Cardiac fibroblast (primary cell): Measurements from ENCODE around the gene FHOD3.
A peak's percentile ranks its signal among the peaks of the same experiment; 100 is the strongest.

Experiments used
- DNase-seq, 2 donors: peaks; one replicate each; pipeline versions ENCODE4 v3.0.0 to v3.0.0-alpha.2; 2010; ENCODE audit warnings: low read depth in 2 of 2
- H3K4me3 ChIP-seq, 2 donors: replicated peaks in 1 of 2; 1 replicate in 1 of 2; 2 replicates in 1 of 2; pipeline ENCODE4 v1.5.1; 2011; ENCODE audit warnings: low read depth in 2 of 2, low read length in 2 of 2, mild to moderate bottlenecking in 2 of 2, moderate library complexity in 1 of 2
- CTCF ChIP-seq: IDR thresholded peaks from one replicate; pipeline ENCODE4 v1.5.1; 2011; ENCODE audit warnings: low read depth, mild to moderate bottlenecking, low read length, inconsistent platforms

The FHOD3 gene

GRCh38 chr18:36301884-36302283 is 4.4 kb downstream of the FHOD3 start:
- no peak for TF ChIP-seq CTCF
- H3K4me3 ChIP-seq: no peak overlapping the region
- DNase-seq: no peak

GRCh38 chr18:36302676-36303075 is 5.2 kb downstream of the FHOD3 start:
- no peak for TF ChIP-seq CTCF
- peak in 1 of 2 donors; percentile 61 for DNase-seq
- no peak overlapping the region for H3K4me3 ChIP-seq

- no peak for DNase-seq
- H3K4me3 ChIP-seq: no peak overlapping the region
- TF ChIP-seq CTCF: no peak
Measured at GRCh38 chr18:36303211-36303844, 5.8 kb downstream of the FHOD3 start.

- DNase-seq: no peak
- TF ChIP-seq CTCF: no peak
- no peak overlapping the region for H3K4me3 ChIP-seq
Measured at GRCh38 chr18:36304723-36305122, 7.2 kb downstream of the FHOD3 start.

- no peak for DNase-seq
- H3K4me3 ChIP-seq: no peak overlapping the region
- no peak for TF ChIP-seq CTCF
Measured at GRCh38 chr18:36305375-36305774, 7.9 kb downstream of the FHOD3 start.

- no peak overlapping the region for H3K4me3 ChIP-seq
- no peak for TF ChIP-seq CTCF
- DNase-seq: no peak
Measured at GRCh38 chr18:36307513-36307912, 10.0 kb downstream of the FHOD3 start.

- H3K4me3 ChIP-seq: no peak overlapping the region
- TF ChIP-seq CTCF: no peak
- DNase-seq: no peak
Measured at GRCh38 chr18:36308711-36309435, 11.4 kb downstream of the FHOD3 start.
